ENCODE data around the gene ZNF791.
"Not testable (repeated sequence)": the region's sequence is repeated elsewhere in the genome, so short reads cannot be mapped to it uniquely, and the experiment has no call there.

Gene ZNF791

DNA sequence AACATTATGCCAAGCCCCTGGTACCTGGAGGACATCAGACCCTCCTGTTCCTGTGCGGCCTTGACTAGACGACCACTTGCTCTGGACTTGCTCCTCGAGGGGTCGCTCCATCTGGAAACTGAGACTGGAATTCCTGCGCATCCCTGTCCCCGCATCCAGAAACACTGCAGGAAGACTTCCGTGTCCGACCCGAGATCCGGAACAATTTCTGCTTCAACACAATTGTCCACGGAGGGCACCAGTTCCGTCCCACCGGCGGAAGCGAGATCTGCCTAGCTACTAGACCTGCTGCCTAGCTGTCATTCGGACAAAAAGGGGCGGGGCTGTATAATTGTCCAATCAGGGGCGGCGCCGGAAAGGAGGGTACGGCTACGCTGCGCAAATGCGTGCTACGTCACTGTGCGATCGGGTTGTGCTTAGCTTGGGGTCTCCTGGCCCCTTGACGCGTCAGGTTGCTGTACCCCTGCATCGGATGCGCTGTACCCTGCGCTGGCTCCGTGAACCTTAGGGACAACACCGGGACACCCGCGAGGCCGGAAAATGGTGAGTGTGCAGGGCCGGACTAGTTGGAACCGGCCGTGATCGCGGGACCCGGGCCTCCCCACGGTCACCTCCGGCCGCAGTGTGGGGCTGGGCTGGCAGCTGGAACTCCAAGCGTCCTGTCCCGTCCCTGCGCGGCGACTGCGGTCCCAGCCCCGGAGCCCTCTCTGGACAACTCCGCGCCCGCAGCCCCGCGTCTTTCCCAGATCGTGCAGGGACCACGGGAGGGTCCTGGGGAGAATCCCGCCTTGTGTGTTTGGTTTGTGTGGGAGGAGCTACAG is at the start of gene ZNF791, which contains the start of gene ZNF490:
Gene ZNF791 (plus strand): TSS at position 381 of the 821 bp plus-strand sequence. CDS start 160 bp downstream, at position 541.
Gene ZNF490 (minus strand): TSS at position 274 of the 821 bp plus-strand sequence. CDS start 133 bp downstream, at position 141.
- peak; percentile 96 for DNase-seq (ENCODE audit: low spot score)

DNA sequence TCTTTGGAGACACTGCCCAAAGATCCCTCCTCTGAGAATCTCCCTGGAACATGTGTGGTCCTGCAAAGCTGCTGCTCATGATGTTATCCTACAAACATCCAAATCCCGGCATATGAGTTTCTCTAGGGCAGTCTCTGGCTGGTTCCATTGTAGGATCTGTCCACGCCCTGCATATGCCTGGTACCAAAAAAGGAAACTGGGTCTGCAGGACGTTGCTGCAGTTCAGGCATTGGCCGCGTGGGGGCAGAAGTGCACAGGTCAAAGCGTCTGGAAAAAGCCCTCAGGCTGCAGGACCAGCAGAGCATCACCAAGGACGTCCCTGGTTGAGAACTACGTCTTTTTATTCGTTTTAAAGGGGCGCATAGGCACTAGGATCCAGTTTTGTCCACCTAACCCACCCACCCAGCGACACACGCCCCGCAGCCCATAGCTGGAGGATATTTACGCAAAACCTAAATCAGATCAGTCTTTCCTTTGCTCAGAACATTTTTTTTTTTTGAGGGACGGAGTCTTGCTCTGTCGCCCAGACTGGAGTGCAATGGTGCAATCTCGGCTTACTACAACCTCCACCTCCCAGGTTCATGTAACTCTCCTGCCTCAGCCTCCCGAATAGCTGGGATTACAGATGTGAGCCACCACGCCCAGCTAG is 46.6 kb upstream of the ZNF791 start:
- Histone ChIP-seq H3K4me3 (ENCODE audit: severe bottlenecking) (no peak overlapping the region), H3K27me3 (ENCODE audit: insufficient read depth, poor library complexity, severe bottlenecking) (no peaks in the 10 kb centered on the region), H3K9me3 (ENCODE audit: severe bottlenecking) (no peaks in the 10 kb centered on the region), H3K36me3 (ENCODE audit: low read depth) (no peaks in the 10 kb centered on the region), H3K4me1 (ENCODE audit: insufficient read depth, poor library complexity, severe bottlenecking) (no peaks in the 10 kb centered on the region), H3K27ac (ENCODE audit: poor library complexity, severe bottlenecking) (no peak overlapping the region)
- peak; percentile 87 for ATAC-seq (ENCODE audit: low read depth)
- TF ChIP-seq, protein P1, sequence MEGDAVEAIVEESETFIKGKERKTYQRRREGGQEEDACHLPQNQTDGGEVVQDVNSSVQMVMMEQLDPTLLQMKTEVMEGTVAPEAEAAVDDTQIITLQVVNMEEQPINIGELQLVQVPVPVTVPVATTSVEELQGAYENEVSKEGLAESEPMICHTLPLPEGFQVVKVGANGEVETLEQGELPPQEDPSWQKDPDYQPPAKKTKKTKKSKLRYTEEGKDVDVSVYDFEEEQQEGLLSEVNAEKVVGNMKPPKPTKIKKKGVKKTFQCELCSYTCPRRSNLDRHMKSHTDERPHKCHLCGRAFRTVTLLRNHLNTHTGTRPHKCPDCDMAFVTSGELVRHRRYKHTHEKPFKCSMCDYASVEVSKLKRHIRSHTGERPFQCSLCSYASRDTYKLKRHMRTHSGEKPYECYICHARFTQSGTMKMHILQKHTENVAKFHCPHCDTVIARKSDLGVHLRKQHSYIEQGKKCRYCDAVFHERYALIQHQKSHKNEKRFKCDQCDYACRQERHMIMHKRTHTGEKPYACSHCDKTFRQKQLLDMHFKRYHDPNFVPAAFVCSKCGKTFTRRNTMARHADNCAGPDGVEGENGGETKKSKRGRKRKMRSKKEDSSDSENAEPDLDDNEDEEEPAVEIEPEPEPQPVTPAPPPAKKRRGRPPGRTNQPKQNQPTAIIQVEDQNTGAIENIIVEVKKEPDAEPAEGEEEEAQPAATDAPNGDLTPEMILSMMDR (IDR thresholded peaks at IDR 0.05; ENCODE audit: poor library complexity, severe bottlenecking), result peak; percentile 91
- peak; percentile 71 for DNase-seq (ENCODE audit: low spot score)

More for the DNA sequence above, at the start of gene ZNF791, which contains the start of gene ZNF490:
- Histone ChIP-seq H3K4me3 (ENCODE audit: severe bottlenecking) (peak within 1 kb of the TSS; percentile 94), H3K27me3 (ENCODE audit: insufficient read depth, poor library complexity, severe bottlenecking) (no peaks in the 10 kb centered on the region), H3K9me3 (ENCODE audit: severe bottlenecking) (no peaks in the 10 kb centered on the region), H3K27ac (ENCODE audit: poor library complexity, severe bottlenecking) (peak within 1 kb of the TSS; percentile 77), H3K4me1 (ENCODE audit: insufficient read depth, poor library complexity, severe bottlenecking) (no peaks in the 10 kb centered on the region), H3K36me3 (ENCODE audit: low read depth) (peaks cover 52% of the 10 kb centered on the region)
- TF ChIP-seq, protein P1 (IDR thresholded peaks at IDR 0.05; ENCODE audit: poor library complexity, severe bottlenecking), result no peak
- peak; percentile 95 for ATAC-seq (ENCODE audit: low read depth)

DNA sequence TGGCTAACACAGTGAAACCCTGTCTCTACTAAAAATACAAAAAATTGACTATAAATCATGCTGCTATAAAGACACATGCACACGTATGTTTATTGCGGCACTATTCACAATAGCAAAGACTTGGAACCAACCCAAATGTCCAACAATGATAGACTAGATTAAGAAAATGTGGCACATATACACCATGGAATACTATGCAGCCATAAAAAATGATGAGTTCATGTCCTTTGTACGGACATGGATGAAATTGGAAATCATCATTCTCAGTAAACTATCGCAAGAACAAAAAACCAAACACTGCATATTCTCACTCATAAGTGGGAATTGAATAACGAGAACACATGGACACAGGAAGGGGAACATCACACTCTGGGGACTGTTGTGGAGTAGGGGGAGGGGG is 44.3 kb upstream of the ZNF791 start:
- ATAC-seq (ENCODE audit: low read depth); H3K4me1 ChIP-seq (ENCODE audit: insufficient read depth, poor library complexity, severe bottlenecking); H3K27me3 ChIP-seq (ENCODE audit: insufficient read depth, poor library complexity, severe bottlenecking); DNase-seq (ENCODE audit: low spot score); H3K36me3 ChIP-seq (ENCODE audit: low read depth); H3K4me3 ChIP-seq (ENCODE audit: severe bottlenecking); H3K9me3 ChIP-seq (ENCODE audit: severe bottlenecking); H3K27ac ChIP-seq (ENCODE audit: poor library complexity, severe bottlenecking): not testable (repeated sequence)

DNA sequence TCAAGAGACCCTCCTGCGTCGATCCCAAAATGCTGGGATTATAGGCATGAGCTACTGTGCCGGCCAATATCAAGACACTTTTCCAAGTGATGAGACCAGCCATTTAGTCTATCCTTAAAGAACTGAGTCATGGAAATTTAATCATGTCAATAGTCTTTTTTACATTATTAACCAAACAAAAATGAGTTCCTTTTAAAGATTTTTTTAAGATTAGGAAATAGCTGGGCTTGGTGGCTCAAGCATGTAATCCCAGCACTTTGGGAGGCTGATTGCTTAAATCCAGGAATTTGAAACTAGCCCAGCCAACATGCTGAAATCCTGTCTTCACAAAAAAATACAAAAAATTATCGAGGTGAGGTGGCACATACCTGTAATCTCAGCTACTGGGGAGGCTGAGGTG is 42.8 kb upstream of the ZNF791 start:
- H3K4me3 ChIP-seq (ENCODE audit: severe bottlenecking), result no peak overlapping the region
- TF ChIP-seq, protein P1 (IDR thresholded peaks at IDR 0.05; ENCODE audit: poor library complexity, severe bottlenecking), result no peak
- ATAC-seq (ENCODE audit: low read depth), result no peak

DNA sequence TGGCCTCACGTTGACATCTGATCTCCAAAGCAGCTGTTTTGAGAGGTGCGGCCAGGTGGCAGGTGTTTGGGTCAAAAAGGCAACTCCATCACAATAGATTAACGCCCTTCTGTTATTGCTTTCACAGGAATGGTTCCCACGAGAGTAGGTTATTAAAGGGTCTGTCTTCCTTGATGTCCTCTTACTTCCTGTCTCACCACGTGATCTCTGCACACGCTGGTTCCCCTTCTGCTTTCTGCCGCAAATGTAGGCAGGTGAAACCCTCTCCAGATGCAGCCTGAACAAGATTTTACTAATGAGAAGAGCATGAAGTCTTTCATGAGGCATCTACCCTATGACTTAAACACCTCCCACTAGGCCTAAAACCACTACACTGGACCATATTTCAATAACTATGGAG is 36.7 kb upstream of the ZNF791 start:
- no peak for DNase-seq (ENCODE audit: low spot score)
- no peak overlapping the region for H3K4me3 ChIP-seq (ENCODE audit: severe bottlenecking)
- no peaks in the 10 kb centered on the region for H3K9me3 ChIP-seq (ENCODE audit: severe bottlenecking)
- no peaks in the 10 kb centered on the region for H3K4me1 ChIP-seq (ENCODE audit: insufficient read depth, poor library complexity, severe bottlenecking)
- ATAC-seq (ENCODE audit: low read depth), result no peak
- no peaks in the 10 kb centered on the region for H3K27me3 ChIP-seq (ENCODE audit: insufficient read depth, poor library complexity, severe bottlenecking)
- TF ChIP-seq, protein P1 (IDR thresholded peaks at IDR 0.05; ENCODE audit: poor library complexity, severe bottlenecking), result no peak
- no peaks in the 10 kb centered on the region for H3K36me3 ChIP-seq (ENCODE audit: low read depth)
- no peak overlapping the region for H3K27ac ChIP-seq (ENCODE audit: poor library complexity, severe bottlenecking)

More for the DNA sequence above, 42.8 kb upstream of the ZNF791 start:
- no peaks in the 10 kb centered on the region for H3K27me3 ChIP-seq (ENCODE audit: insufficient read depth, poor library complexity, severe bottlenecking)
- no peaks in the 10 kb centered on the region for H3K36me3 ChIP-seq (ENCODE audit: low read depth)
- H3K9me3 ChIP-seq (ENCODE audit: severe bottlenecking), result no peaks in the 10 kb centered on the region
- no peaks in the 10 kb centered on the region for H3K4me1 ChIP-seq (ENCODE audit: insufficient read depth, poor library complexity, severe bottlenecking)
- no peak overlapping the region for H3K27ac ChIP-seq (ENCODE audit: poor library complexity, severe bottlenecking)
- no peak for DNase-seq (ENCODE audit: low spot score)

Measured in RWPE2 (cell line).